Measurements from ENCODE around the gene EIF4E2.
A peak's percentile ranks its signal among the peaks of the same experiment; 100 is the strongest.
"Not testable (repeated sequence)": the region's sequence is repeated elsewhere in the genome, so short reads cannot be mapped to it uniquely, and the experiment has no call there.

The EIF4E2 gene

GRCh38 chr2:232569541-232569940 lies 19.1 kb downstream of the EIF4E2 start:
- DNase-seq (ENCODE audit: low spot score) = no peak

GRCh38 chr2:232570481-232570880 lies 20.0 kb downstream of the EIF4E2 start:
- not testable (repeated sequence) for DNase-seq (ENCODE audit: low spot score)

- no peak for DNase-seq (ENCODE audit: low spot score)
Observed at GRCh38 chr2:232571026-232571474, 20.6 kb downstream of the EIF4E2 start.

- no peak for DNase-seq (ENCODE audit: low spot score)
Observed at GRCh38 chr2:232573042-232573441, 22.6 kb downstream of the EIF4E2 start.

GRCh38 chr2:232573771-232574435 lies 23.4 kb downstream of the EIF4E2 start:
- DNase-seq (ENCODE audit: low spot score) = no peak

- no peak for DNase-seq (ENCODE audit: low spot score)
Observed at GRCh38 chr2:232574674-232575403, 24.4 kb downstream of the EIF4E2 start.

GRCh38 chr2:232575404-232575746 lies 24.9 kb downstream of the EIF4E2 start:
- DNase-seq (ENCODE audit: low spot score) = no peak

- no peak for DNase-seq (ENCODE audit: low spot score)
Observed at GRCh38 chr2:232576995-232577394, 26.5 kb downstream of the EIF4E2 start.

- no peak for DNase-seq (ENCODE audit: low spot score)
Observed at GRCh38 chr2:232577841-232578240, 27.4 kb downstream of the EIF4E2 start.

- DNase-seq (ENCODE audit: low spot score) = no peak
Observed at GRCh38 chr2:232578626-232579025, 28.1 kb downstream of the EIF4E2 start.

- no peak for DNase-seq (ENCODE audit: low spot score)
Observed at GRCh38 chr2:232580648-232580981, 30.1 kb downstream of the EIF4E2 start.

GRCh38 chr2:232581725-232582124 lies 31.2 kb downstream of the EIF4E2 start:
- DNase-seq (ENCODE audit: low spot score) = no peak

GRCh38 chr2:232584238-232584637 lies 33.7 kb downstream of the EIF4E2 start:
- no peak for DNase-seq (ENCODE audit: low spot score)

GRCh38 chr2:232586943-232587505 lies 36.5 kb downstream of the EIF4E2 start:
- no peak for DNase-seq (ENCODE audit: low spot score)

- DNase-seq (ENCODE audit: low spot score) = no peak
Observed at GRCh38 chr2:232587512-232587911, 37.0 kb downstream of the EIF4E2 start.

- no peak for DNase-seq (ENCODE audit: low spot score)
Observed at GRCh38 chr2:232588031-232588430, 37.5 kb downstream of the EIF4E2 start.

GRCh38 chr2:232588680-232589585 lies 38.4 kb downstream of the EIF4E2 start:
- DNase-seq (ENCODE audit: low spot score) = no peak

- DNase-seq (ENCODE audit: low spot score) = peak; percentile 12
Observed at GRCh38 chr2:232592772-232593395, 42.4 kb downstream of the EIF4E2 start.

GRCh38 chr2:232593982-232594381 lies 43.5 kb downstream of the EIF4E2 start:
- DNase-seq (ENCODE audit: low spot score) = no peak

GRCh38 chr2:232597362-232598079 lies 47.0 kb downstream of the EIF4E2 start:
- no peak for DNase-seq (ENCODE audit: low spot score)

- DNase-seq (ENCODE audit: low spot score) = no peak
Observed at GRCh38 chr2:232598293-232598692, 47.8 kb downstream of the EIF4E2 start.
